Coronary artery (tissue), 2 donors: ENCODE results near the gene TRIML2.

Experiments
- DNase-seq: peaks from one replicate; pipeline ENCODE4 v3.0.0-alpha.2; 2017; ENCODE audit warnings: low spot score
- H3K27ac ChIP-seq, 2 donors: fragments of 200-600 bp; sonication (generic); one replicate each; pipeline ENCODE4 v1.5.1; 2016 to 2019
- H3K4me3 ChIP-seq: fragments of 200-600 bp; sonication (generic); 2 replicates; pipeline ENCODE4 v1.5.1; 2016; ENCODE audit warnings: mild to moderate bottlenecking, moderate library complexity
- TF ChIP-seq, protein P1 (sequence below): fragments of 200-600 bp; sonication (generic); IDR thresholded peaks from one replicate; pipeline ENCODE4 v1.5.1; 2019; ENCODE audit warnings: antibody characterized with exemption

TRIML2 gene

DNA sequence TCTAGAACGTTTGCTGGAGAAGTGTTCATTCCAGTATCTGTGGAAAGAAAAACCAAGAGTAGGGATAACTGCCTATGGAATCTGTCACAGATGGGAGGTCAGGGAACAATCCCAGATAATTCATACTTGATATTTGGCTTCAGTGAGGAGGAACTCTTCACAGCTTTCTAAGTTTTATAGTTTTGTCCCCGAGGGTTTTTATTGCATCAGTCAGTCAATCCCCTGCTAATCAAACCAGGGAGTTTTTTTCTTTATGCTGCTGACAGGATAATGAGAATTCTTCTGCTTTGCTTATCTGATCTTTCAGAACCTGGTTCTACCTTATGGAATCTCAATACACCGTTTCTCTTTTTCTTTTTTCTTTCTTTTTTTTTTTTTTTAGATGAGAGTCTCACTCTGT lies 633 bp upstream of the TRIML2 start:
- DNase-seq = no peak
- H3K4me3 ChIP-seq = no peak overlapping the region
- H3K27ac ChIP-seq = no peak overlapping the region
- TF ChIP-seq, protein P1, sequence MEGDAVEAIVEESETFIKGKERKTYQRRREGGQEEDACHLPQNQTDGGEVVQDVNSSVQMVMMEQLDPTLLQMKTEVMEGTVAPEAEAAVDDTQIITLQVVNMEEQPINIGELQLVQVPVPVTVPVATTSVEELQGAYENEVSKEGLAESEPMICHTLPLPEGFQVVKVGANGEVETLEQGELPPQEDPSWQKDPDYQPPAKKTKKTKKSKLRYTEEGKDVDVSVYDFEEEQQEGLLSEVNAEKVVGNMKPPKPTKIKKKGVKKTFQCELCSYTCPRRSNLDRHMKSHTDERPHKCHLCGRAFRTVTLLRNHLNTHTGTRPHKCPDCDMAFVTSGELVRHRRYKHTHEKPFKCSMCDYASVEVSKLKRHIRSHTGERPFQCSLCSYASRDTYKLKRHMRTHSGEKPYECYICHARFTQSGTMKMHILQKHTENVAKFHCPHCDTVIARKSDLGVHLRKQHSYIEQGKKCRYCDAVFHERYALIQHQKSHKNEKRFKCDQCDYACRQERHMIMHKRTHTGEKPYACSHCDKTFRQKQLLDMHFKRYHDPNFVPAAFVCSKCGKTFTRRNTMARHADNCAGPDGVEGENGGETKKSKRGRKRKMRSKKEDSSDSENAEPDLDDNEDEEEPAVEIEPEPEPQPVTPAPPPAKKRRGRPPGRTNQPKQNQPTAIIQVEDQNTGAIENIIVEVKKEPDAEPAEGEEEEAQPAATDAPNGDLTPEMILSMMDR = no peak

DNA sequence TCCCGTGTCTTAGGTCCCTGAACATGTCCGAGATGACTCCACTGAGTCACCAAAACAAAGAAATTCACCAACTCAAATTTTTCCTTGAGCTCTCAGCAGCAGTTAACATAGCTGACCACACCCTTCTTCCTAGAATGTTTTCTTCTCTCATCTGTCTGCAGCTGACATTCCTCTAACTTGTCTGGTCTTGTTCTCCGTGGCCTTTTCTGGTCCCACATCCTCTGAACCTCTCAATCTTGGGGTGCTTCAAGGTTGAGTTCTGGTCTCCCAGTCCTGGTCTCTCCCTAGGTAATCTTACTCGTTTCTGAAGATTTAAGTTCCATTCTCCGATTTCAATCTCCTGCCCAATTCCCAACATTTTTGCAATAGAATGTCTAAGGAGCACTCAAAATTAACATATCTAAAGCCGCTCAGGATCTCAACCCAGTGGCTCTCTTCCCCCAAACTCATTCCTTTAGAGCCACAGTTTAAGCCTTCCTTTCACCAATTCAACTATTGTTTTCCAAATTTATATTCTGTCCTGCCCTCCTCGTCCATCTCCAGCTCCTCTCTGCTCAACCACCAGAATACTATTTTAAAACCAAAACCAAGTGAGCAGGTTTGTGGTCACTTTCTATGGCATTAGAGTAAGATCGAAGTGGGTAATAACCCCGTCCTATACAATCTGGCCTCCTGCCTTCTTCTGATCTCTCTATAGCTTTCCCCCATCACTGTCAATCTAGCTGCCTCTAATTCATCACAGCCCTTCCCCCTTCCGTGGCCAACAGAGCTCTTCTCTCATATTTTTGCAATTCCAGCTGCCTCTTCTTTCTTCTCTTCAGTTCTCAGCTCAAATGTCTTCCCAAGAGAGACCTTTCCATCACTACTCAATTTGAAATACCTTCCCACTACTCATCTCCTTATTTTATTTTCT lies 1.2 kb downstream of the TRIML2 start:
- no peak overlapping the region for H3K27ac ChIP-seq
- DNase-seq = no peak
- TF ChIP-seq, protein P1 = no peak
- H3K4me3 ChIP-seq = no peak overlapping the region

DNA sequence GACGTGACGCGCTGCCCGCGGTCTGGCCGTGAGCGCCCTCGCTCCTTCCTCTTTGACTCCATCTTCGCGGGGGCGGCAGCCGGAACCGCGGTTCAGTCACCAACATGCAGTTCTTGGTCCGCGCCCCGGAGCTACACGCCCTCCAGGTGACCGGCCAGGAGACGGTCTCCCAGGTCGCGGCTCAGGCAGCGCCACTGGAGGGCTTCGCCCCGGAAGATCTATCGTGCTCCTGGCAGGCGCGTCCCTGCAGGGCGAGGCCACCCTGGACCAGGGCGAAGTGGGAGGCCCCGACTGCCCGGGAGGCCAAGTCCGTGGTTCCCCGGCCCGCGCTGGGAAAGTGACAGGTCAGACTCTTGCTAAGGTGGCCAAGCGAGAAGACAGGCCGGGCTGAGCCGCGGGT lies 2.9 kb downstream of the TRIML2 start:
- no peak overlapping the region for H3K27ac ChIP-seq
- H3K4me3 ChIP-seq = no peak overlapping the region
- DNase-seq = no peak
- TF ChIP-seq, protein P1 = no peak

DNA sequence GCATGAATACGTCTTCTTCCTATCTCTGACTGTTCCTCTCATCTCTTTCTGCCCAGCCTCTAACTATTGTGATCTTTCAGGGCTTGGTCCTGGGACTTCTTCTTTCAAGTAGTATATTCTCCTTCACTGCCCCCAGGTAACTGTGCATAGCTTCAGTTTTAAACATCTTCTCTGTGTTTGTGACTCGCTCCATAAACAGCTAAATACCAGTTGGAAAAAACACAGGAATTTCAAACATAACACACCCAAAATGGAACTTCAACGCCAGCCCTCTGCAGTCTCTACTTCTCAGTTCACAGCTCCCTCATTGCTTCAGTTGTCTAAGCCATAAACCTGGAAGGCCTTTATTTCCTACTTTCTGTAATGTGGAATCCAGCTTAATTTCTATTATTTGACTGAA lies 16.6 kb downstream of the TRIML2 start:
- Histone ChIP-seq H3K27ac (no peak overlapping the region), H3K4me3 (no peak overlapping the region)
- TF ChIP-seq, protein P1 = no peak
- no peak for DNase-seq

DNA sequence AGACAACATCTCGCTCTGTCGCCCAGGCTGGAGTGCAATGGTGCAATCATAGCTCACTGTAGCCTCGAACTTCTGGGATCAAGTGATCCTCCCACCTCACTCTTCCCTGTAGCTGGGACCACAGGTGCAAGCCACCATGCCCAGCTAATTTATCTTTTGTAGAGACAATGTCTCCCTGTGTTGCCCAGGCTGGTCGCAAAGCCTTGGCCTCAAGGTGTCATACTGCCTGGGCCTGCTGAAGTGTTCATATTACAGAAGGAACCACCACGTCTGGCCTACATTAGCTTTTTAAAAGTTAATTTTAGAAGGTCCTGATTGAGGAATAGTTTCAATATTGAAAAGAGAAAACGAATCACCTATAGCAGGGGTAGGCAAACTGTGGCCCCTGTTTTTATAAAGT lies 22.5 kb downstream of the TRIML2 start:
- TF ChIP-seq, protein P1 = no peak
- Histone ChIP-seq H3K27ac (no peak overlapping the region), H3K4me3 (no peak overlapping the region)
- no peak for DNase-seq

- TF ChIP-seq, protein P1 = no peak
- Histone ChIP-seq H3K27ac (no peak overlapping the region), H3K4me3 (no peak overlapping the region)
- no peak for DNase-seq
Observed at GRCh38 chr4:188082796-188083195, 26.6 kb downstream of the TRIML2 start.

DNA sequence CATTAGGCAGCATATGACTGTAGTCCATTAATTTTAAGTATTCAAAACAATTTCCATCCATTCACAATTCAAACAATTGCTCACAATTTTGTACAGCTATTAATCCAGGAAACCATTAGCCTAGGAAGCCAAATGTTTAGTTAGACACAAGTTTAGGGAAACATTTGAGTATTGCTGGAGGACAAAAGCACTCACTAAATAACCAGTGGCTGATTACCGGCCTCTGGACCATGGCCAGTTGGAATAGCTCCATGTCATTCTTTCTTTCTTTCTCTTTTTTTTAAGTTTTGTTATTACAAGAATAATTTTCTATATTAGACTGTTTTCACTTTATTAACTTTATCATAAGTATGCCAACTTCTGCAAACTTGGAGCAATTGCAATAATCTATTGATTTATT lies 31.3 kb downstream of the TRIML2 start:
- DNase-seq = no peak

More for the DNA sequence above, 31.3 kb downstream of the TRIML2 start:
- TF ChIP-seq, protein P1 = no peak
- Histone ChIP-seq H3K27ac (no peak overlapping the region), H3K4me3 (no peak overlapping the region)
